Left ventricle myocardium inferior (tissue), 1 donor: ENCODE data around the gene ALG2. TPM values are rescaled to one million over a fixed set of nuclear protein-coding genes. Genes with fewer than 3 reads are reported as not detected.

Experiments
- DNase-seq: peaks from one replicate; pipeline ENCODE4 v3.0.0-alpha.2; 2020
- H3K27ac ChIP-seq: fragments of 200-600 bp; replicated peaks from 2 replicates; pipeline ENCODE4 v1.8.0; 2021
- H3K27me3 ChIP-seq: fragments of 200-600 bp; 2 replicates; pipeline ENCODE4 v1.8.0; 2021; ENCODE audit warnings: low read depth
- H3K36me3 ChIP-seq: fragments of 200-600 bp; 2 replicates; pipeline ENCODE4 v1.8.0; 2021
- H3K4me1 ChIP-seq: fragments of 200-600 bp; 2 replicates; pipeline ENCODE4 v1.8.0; 2021
- H3K4me3 ChIP-seq: fragments of 200-600 bp; 2 replicates; pipeline ENCODE4 v1.8.0; 2021; ENCODE audit warnings: mild to moderate bottlenecking, moderate library complexity
- H3K9me3 ChIP-seq: fragments of 200-600 bp; replicated peaks from 2 replicates; pipeline ENCODE4 v1.8.0; 2021
- intact Hi-C: fragments of 100-400 bp; cut with micrococcal nuclease; formaldehyde crosslinking; loops from one replicate; pipeline ENCODE4 v1.11.0; 2022
- total RNA-seq: library from RNA; stranded (reverse); fragmentation: NEBNext Ultra II Directional; extraction: Animal tissue kit (Norgen Biotek cat#: 25700); gene quantifications from one replicate; pipeline ENCODE4 v1.2.1, GENCODE V29; 2021
- TF ChIP-seq, protein P1 (sequence below): fragments of 200-600 bp; IDR thresholded peaks from 2 replicates; pipeline ENCODE4 v1.8.0; 2021; ENCODE audit warnings: antibody characterized with exemption, mild to moderate bottlenecking, borderline replicate concordance
- donor health status: DM: no; HTN: yes; CAD: no; lungs with severe emphysema.

Gene ALG2
- total RNA-seq, 1 donor from 2014 or later = 14.8 TPM

DNA sequence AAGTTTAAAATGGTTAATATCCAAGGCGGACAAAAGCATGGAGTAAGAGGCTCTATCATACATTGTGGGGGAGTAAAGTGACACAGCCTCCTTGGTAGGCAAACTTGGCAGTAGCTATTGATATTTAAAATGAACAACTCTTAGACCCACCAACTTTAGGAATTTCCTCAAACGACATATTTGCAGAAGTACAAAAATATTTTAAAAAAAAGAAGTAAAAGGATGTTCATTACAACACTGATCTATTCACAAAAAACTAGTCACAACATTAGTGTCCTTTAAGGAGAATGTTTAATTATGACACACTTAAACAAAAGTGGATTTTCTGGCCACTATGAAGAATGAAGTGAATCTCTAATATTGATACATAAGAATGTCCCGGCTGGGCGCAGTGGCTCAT is 1.7 kb downstream of the ALG2 start:
- Histone ChIP-seq H3K4me3 (peak overlapping the region; percentile 89), H3K36me3 (peaks cover 32% of the 10 kb centered on the region), H3K27me3 (no peaks in the 10 kb centered on the region), H3K27ac (no peak overlapping the region), H3K4me1 (peaks cover 85% of the 10 kb centered on the region), H3K9me3 (no peaks in the 10 kb centered on the region)
- DNase-seq = no peak
- intact Hi-C loops = no loop called here
- TF ChIP-seq, protein P1, sequence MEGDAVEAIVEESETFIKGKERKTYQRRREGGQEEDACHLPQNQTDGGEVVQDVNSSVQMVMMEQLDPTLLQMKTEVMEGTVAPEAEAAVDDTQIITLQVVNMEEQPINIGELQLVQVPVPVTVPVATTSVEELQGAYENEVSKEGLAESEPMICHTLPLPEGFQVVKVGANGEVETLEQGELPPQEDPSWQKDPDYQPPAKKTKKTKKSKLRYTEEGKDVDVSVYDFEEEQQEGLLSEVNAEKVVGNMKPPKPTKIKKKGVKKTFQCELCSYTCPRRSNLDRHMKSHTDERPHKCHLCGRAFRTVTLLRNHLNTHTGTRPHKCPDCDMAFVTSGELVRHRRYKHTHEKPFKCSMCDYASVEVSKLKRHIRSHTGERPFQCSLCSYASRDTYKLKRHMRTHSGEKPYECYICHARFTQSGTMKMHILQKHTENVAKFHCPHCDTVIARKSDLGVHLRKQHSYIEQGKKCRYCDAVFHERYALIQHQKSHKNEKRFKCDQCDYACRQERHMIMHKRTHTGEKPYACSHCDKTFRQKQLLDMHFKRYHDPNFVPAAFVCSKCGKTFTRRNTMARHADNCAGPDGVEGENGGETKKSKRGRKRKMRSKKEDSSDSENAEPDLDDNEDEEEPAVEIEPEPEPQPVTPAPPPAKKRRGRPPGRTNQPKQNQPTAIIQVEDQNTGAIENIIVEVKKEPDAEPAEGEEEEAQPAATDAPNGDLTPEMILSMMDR = no peak

DNA sequence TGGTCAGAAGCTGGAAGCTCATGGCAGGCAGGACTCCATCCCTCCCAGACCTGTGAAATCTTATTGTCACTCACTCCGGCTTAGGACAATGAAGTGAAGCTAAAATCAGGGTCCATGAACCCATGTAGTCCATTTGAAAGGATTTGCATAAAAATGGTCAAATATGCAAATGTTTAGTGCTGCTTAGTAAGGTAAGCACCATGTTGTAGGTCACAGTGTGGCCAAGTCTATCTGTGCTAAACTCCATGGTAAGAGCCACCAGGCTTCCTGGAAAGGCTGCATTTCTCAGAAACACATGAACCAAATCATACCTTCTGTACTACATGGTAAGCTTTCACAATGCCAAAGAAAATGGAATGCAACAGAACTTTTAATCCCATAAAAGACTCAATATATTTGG is 5.7 kb downstream of the ALG2 start:
- peaks cover 20% of the 10 kb centered on the region for H3K36me3 ChIP-seq
- H3K4me1 ChIP-seq = peaks cover 50% of the 10 kb centered on the region
- no peak for DNase-seq
- H3K27me3 ChIP-seq = no peaks in the 10 kb centered on the region
- intact Hi-C loops = no loop called here
- TF ChIP-seq, protein P1 = no peak
- H3K4me3 ChIP-seq = no peak overlapping the region
- no peak overlapping the region for H3K27ac ChIP-seq
- H3K9me3 ChIP-seq = no peaks in the 10 kb centered on the region

DNA sequence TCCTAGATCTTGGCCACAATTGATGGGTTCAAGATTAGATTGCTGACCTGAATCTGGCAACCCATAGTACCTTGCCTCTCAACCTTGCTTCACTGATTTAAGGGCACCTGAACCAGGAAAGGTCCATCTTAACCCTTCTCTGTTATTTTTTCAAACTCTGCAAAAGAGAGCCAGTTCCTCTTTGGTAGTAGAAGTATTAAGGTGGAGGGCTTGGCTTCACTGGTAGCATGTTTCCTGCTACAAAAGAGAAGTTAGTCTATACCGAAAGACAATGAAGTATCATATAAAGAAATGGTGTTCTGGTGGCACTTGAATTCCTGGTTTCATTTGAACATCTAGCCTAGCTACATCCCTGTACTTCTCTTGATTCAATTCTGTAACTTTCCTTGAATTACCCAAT is 8.5 kb downstream of the ALG2 start:
- DNase-seq = no peak
- Histone ChIP-seq H3K27ac (no peak overlapping the region), H3K4me1 (peaks cover 21% of the 10 kb centered on the region), H3K36me3 (peaks cover 17% of the 10 kb centered on the region), H3K9me3 (peaks cover 8% of the 10 kb centered on the region), H3K27me3 (no peaks in the 10 kb centered on the region), H3K4me3 (no peak overlapping the region)
- intact Hi-C loops = no loop called here
- TF ChIP-seq, protein P1 = no peak

DNA sequence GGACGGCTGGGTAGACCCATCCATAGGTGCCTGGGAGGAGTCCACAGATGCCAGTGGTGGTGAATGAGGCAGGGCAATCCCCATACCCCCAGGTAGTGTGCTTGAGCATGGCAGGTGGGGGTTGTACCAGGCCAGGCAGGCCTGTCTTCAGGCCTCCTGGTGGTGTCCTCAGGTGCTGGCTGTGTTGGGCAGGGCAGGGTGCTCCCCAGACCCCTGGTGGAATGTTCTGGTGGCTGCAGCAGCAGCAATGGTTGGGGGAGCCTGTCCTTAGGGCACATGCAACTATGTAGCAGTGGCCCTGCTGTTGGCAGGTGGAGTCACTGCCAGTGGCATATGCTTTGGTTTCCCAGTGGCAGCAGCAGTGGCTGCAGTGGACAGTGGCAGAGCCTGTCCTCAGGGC is 10.0 kb downstream of the ALG2 start:
- TF ChIP-seq, protein P1 = no peak
- Histone ChIP-seq H3K4me1 (peaks cover 7% of the 10 kb centered on the region), H3K27me3 (no peaks in the 10 kb centered on the region), H3K36me3 (peaks cover 7% of the 10 kb centered on the region), H3K9me3 (peaks cover 8% of the 10 kb centered on the region), H3K4me3 (no peak overlapping the region), H3K27ac (no peak overlapping the region)
- no peak for DNase-seq
- intact Hi-C loops = no loop called here

DNA sequence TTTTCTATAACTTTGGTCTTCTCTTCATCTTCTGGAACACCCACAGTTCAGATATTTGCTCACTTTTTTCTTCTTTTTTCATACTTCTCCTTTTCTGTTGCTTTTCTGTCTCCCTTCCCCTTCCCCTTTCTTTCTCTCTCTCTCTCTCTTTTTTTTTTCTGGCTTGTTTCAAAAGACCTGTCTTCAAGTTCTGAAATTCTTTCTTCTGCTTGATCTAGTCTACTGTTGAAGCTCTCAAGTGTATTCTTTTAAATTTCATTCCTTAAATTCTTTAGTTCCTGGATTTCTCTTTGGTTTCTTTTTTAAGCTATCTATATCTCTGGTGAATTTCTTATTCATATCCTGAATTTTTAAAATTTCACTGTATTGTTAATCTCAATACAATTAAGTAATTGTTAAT is 11.2 kb downstream of the ALG2 start:
- no peak overlapping the region for H3K4me3 ChIP-seq
- intact Hi-C loops = no loop called here
- TF ChIP-seq, protein P1 = no peak
- H3K36me3 ChIP-seq = peaks cover 6% of the 10 kb centered on the region
- H3K27ac ChIP-seq = no peak overlapping the region
- no peak for DNase-seq
- H3K4me1 ChIP-seq = no peaks in the 10 kb centered on the region
- no peaks in the 10 kb centered on the region for H3K27me3 ChIP-seq
- peaks cover 8% of the 10 kb centered on the region for H3K9me3 ChIP-seq

DNA sequence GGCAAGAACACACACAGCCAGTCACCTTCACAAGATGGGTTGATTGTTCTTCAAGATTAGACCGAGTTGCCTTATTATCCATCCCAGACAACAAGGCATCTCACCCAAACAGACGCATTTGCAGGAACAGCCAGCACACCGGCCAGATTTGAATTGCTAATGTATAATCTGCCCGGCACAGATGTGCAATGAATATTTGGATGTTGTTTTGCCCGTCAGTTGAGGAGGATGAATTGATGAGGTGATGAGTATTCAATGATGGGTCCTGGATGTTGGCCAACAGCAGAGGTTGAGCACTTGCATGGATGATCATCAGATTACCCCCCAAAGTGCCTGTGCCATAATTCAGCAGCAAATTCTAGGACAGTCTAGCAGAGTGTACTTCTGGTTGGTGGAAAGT is 20.1 kb downstream of the ALG2 start:
- Histone ChIP-seq H3K36me3 (no peaks in the 10 kb centered on the region), H3K27me3 (no peaks in the 10 kb centered on the region), H3K4me3 (no peak overlapping the region), H3K4me1 (no peaks in the 10 kb centered on the region), H3K27ac (no peak overlapping the region), H3K9me3 (no peaks in the 10 kb centered on the region)
- TF ChIP-seq, protein P1 = no peak
- no peak for DNase-seq
- intact Hi-C loops = no loop called here
